ENCODE results near the gene CKAP5.

The CKAP5 gene

GRCh38 chr11:46832511-46833214 lies 13.4 kb downstream of the CKAP5 start:
- TF ChIP-seq ZNF565 (CRISPR knock-in tag; conservative IDR thresholded peaks at IDR 0.05; ENCODE audit: low read depth) (no peak), TSHZ2 (CRISPR knock-in tag; IDR thresholded peaks at IDR 0.05) (no peak), TOX (CRISPR knock-in tag; IDR thresholded peaks at IDR 0.05; ENCODE audit: borderline replicate concordance) (no peak), PATZ1 (CRISPR knock-in tag; IDR thresholded peaks at IDR 0.05; ENCODE audit: borderline replicate concordance) (no peak), CSDC2 (CRISPR knock-in tag; IDR thresholded peaks at IDR 0.05) (no peak), PPARA (CRISPR knock-in tag; IDR thresholded peaks at IDR 0.05; ENCODE audit: borderline replicate concordance) (no peak), OSR1 (CRISPR knock-in tag; IDR thresholded peaks at IDR 0.05) (no peak), GLIS3 (CRISPR knock-in tag; IDR thresholded peaks at IDR 0.05) (no peak), TCF4 (CRISPR knock-in tag; IDR thresholded peaks at IDR 0.05; ENCODE audit: borderline replicate concordance) (no peak), ZNF70 (CRISPR knock-in tag; IDR thresholded peaks at IDR 0.05) (no peak), CREB5 (CRISPR knock-in tag; IDR thresholded peaks at IDR 0.05; ENCODE audit: low read depth) (no peak), ZFP3 (CRISPR knock-in tag; IDR thresholded peaks at IDR 0.05) (no peak), ISL1 (CRISPR knock-in tag; IDR thresholded peaks at IDR 0.05) (no peak), ARNTL (CRISPR knock-in tag; IDR thresholded peaks at IDR 0.05; ENCODE audit: borderline replicate concordance, low read depth) (no peak), ZFP30 (CRISPR knock-in tag; IDR thresholded peaks at IDR 0.05) (no peak)
- no peak for ATAC-seq

- no peak for ATAC-seq
Measured at GRCh38 chr11:46827995-46828394, 18.1 kb downstream of the CKAP5 start.

More at GRCh38 chr11:46827995-46828394, 18.1 kb downstream of the CKAP5 start:
- no peak for TF ChIP-seq GLIS3 (CRISPR knock-in tag; IDR thresholded peaks at IDR 0.05)
- TF ChIP-seq ARNTL (CRISPR knock-in tag; IDR thresholded peaks at IDR 0.05; ENCODE audit: borderline replicate concordance, low read depth): no peak
- no peak for TF ChIP-seq TCF4 (CRISPR knock-in tag; IDR thresholded peaks at IDR 0.05; ENCODE audit: borderline replicate concordance)
- TF ChIP-seq PATZ1 (CRISPR knock-in tag; IDR thresholded peaks at IDR 0.05; ENCODE audit: borderline replicate concordance): no peak
- TF ChIP-seq ZNF8 (CRISPR knock-in tag; IDR thresholded peaks at IDR 0.05): no peak
- TF ChIP-seq ZNF565 (CRISPR knock-in tag; conservative IDR thresholded peaks at IDR 0.05; ENCODE audit: low read depth): no peak
- TF ChIP-seq ZFP3 (CRISPR knock-in tag; IDR thresholded peaks at IDR 0.05): no peak
- no peak for TF ChIP-seq TOX (CRISPR knock-in tag; IDR thresholded peaks at IDR 0.05; ENCODE audit: borderline replicate concordance)
- no peak for TF ChIP-seq PPARA (CRISPR knock-in tag; IDR thresholded peaks at IDR 0.05; ENCODE audit: borderline replicate concordance)
- TF ChIP-seq ZNF70 (CRISPR knock-in tag; IDR thresholded peaks at IDR 0.05): no peak
- TF ChIP-seq TSHZ2 (CRISPR knock-in tag; IDR thresholded peaks at IDR 0.05): no peak
- TF ChIP-seq ZC3H10 (CRISPR knock-in tag; IDR thresholded peaks at IDR 0.05): no peak
- TF ChIP-seq CSDC2 (CRISPR knock-in tag; IDR thresholded peaks at IDR 0.05): no peak
